IMR-90 (cell line): ENCODE measurements around the gene SMCHD1. TPM values are rescaled to one million over a fixed set of nuclear protein-coding genes. Genes with fewer than 3 reads are reported as not detected.
A peak's percentile ranks its signal among the peaks of the same experiment; 100 is the strongest.

Experiments
- ATAC-seq: fragments of 200-7000 bp; cut with Tn5 transposase; 2 replicates; pipeline ENCODE4 v1.9.1; 2020; ENCODE audit warnings: low read depth, mild to moderate bottlenecking, moderate library complexity
- BruUV-seq: library from RNA; stranded (reverse); fragments of 400-500 nt; replicated peaks from 2 replicates; lab custom pipeline; 2021; lab: Mats Ljungman, UMichigan
- CTCF ChIA-PET: fragments of 300-600 bp; formaldehyde crosslinking; extraction: SDS; loops from one replicate; lab custom pipeline; 2021; ENCODE audit warnings: antibody characterized with exemption; lab: Yijun Ruan, JAX
- POLR2A ChIA-PET: fragments of 300-600 bp; sonication (Branson Sonifier 250); formaldehyde crosslinking; loops from one replicate; lab custom pipeline; 2022; ENCODE audit warnings: antibody characterized with exemption; ENCODE audit not compliant: unreplicated experiment; lab: Charles Lee
- DNase-seq: peaks from one replicate; pipeline ENCODE4 v3.0.0; 2013
- H2AFZ ChIP-seq: replicated peaks from 2 replicates; pipeline ENCODE3; 2013; ENCODE audit warnings: low read length, mild to moderate bottlenecking; ENCODE audit not compliant: poor library complexity
- H2AK5ac ChIP-seq: 2 replicates; pipeline ENCODE4 v1.6.1; 2013; ENCODE audit warnings: low read depth, low read length, inconsistent platforms
- H2AK9ac ChIP-seq: replicated peaks from 2 replicates; pipeline ENCODE3; 2013; ENCODE audit warnings: mild to moderate bottlenecking, low read depth, low read length, moderate library complexity; ENCODE audit not compliant: poor library complexity
- H2BK120ac ChIP-seq: 2 replicates; pipeline ENCODE4 v1.6.1; 2013; ENCODE audit warnings: low read depth, low read length, inconsistent platforms
- H2BK15ac ChIP-seq: 3 replicates; pipeline ENCODE4 v1.6.1; 2013; ENCODE audit warnings: low read depth, low read length, inconsistent platforms
- H2BK20ac ChIP-seq: 2 replicates; pipeline ENCODE4 v1.6.1; 2013; ENCODE audit warnings: low read depth, mild to moderate bottlenecking, inconsistent platforms, low read length, moderate library complexity
- H2BK5ac ChIP-seq: 2 replicates; pipeline ENCODE4 v1.6.1; 2013; ENCODE audit warnings: mild to moderate bottlenecking, low read depth, low read length, inconsistent platforms; ENCODE audit not compliant: poor library complexity, severe bottlenecking
- H3K14ac ChIP-seq: replicated peaks from 2 replicates; pipeline ENCODE4 v1.6.1; 2013; ENCODE audit warnings: low read depth, low read length, inconsistent platforms
- H3K18ac ChIP-seq: 2 replicates; pipeline ENCODE4 v1.6.1; 2013; ENCODE audit warnings: low read depth, low read length, control low read depth
- H3K23ac ChIP-seq: 2 replicates; pipeline ENCODE4 v1.6.1; 2013; ENCODE audit warnings: low read depth, low read length, inconsistent platforms
- H3K27ac ChIP-seq: 2 replicates; pipeline ENCODE4 v1.5.1; 2013; ENCODE audit warnings: mild to moderate bottlenecking, control low read depth, low read length; ENCODE audit not compliant: insufficient read depth
- H3K27me3 ChIP-seq: 2 replicates; pipeline ENCODE4 v1.6.1; 2013; ENCODE audit warnings: low read length; ENCODE audit not compliant: control insufficient read depth, insufficient read depth
- H3K36me3 ChIP-seq: 2 replicates; pipeline ENCODE4 v1.6.1; 2013; ENCODE audit warnings: low read length, mixed read lengths; ENCODE audit not compliant: control insufficient read depth, insufficient read depth
- H3K4ac ChIP-seq: 2 replicates; pipeline ENCODE4 v1.6.1; 2013; ENCODE audit warnings: low read depth, low read length, inconsistent platforms
- H3K4me1 ChIP-seq: 2 replicates; pipeline ENCODE4 v1.6.1; 2013; ENCODE audit warnings: low read length, mixed read lengths; ENCODE audit not compliant: control insufficient read depth, insufficient read depth
- H3K4me2 ChIP-seq: 2 replicates; pipeline ENCODE4 v1.6.1; 2013; ENCODE audit warnings: low read depth, mild to moderate bottlenecking, control low read depth, low read length, moderate library complexity
- H3K4me3 ChIP-seq: 2 replicates; pipeline ENCODE4 v1.5.1; 2013; ENCODE audit warnings: low read depth, mild to moderate bottlenecking, control low read depth, low read length, moderate library complexity; ENCODE audit not compliant: insufficient read depth
- H3K56ac ChIP-seq: 2 replicates; pipeline ENCODE4 v1.6.1; 2013; ENCODE audit warnings: low read length, inconsistent platforms; ENCODE audit not compliant: insufficient read depth; ENCODE audit errors: extremely low read depth
- H3K79me1 ChIP-seq, 2 experiments: 2 replicates each; pipeline ENCODE4 v1.6.1; 2013; ENCODE audit warnings: low read length in 2 of 2, inconsistent platforms in 1 of 2, low read depth in 1 of 2
- H3K9ac ChIP-seq: 2 replicates; pipeline ENCODE4 v1.6.1; 2013; ENCODE audit warnings: low read depth, low read length, control low read depth
- H3K9me1 ChIP-seq: 2 replicates; pipeline ENCODE4 v1.6.1; 2013; ENCODE audit warnings: low read length, inconsistent platforms; ENCODE audit not compliant: insufficient read depth
- H3K9me3 ChIP-seq: 2 replicates; pipeline ENCODE4 v1.6.1; 2013; ENCODE audit warnings: low read length; ENCODE audit not compliant: control insufficient read depth, insufficient read depth
- H4K20me1 ChIP-seq: 2 replicates; pipeline ENCODE4 v1.6.1; 2013; ENCODE audit warnings: low read length, inconsistent platforms; ENCODE audit not compliant: insufficient read depth
- H4K5ac ChIP-seq: 2 replicates; pipeline ENCODE4 v1.6.1; 2013; ENCODE audit warnings: mild to moderate bottlenecking, low read depth, low read length, control low read depth
- H4K8ac ChIP-seq, 2 experiments: 2 replicates each; pipeline ENCODE4 v1.6.1; 2013; ENCODE audit warnings: low read depth in 2 of 2, low read length in 2 of 2, control low read depth in 1 of 2, inconsistent platforms in 1 of 2
- H4K91ac ChIP-seq: 2 replicates; pipeline ENCODE4 v1.6.1; 2013; ENCODE audit warnings: low read depth, low read length, inconsistent platforms; ENCODE audit not compliant: insufficient read depth
- CHD1 ChIP-seq: IDR thresholded peaks from 2 replicates; pipeline ENCODE4 v1.6.1; 2012; ENCODE audit warnings: low read depth, low read length, improper control_type of control experiment
- FOS ChIP-seq: fragments of 150-350 bp; IDR thresholded peaks from 2 replicates; pipeline ENCODE4 v1.6.1; 2016; ENCODE audit warnings: low read depth, low read length
- RCOR1 ChIP-seq: IDR thresholded peaks from 2 replicates; pipeline ENCODE4 v1.6.1; 2012; ENCODE audit warnings: mild to moderate bottlenecking, low read length, improper control_type of control experiment; ENCODE audit not compliant: insufficient replicate concordance
- RFX5 ChIP-seq: IDR thresholded peaks from 2 replicates; pipeline ENCODE4 v1.8.0; 2012; ENCODE audit warnings: low read depth, mild to moderate bottlenecking, low read length, moderate library complexity
- WGBS, 2 experiments: methylation state at CpG; one replicate each; pipeline versions ENCODE4 v1.1.5 to v1.1.7; 2013; ENCODE audit warnings: missing lambda C conversion rate in 2 of 2; ENCODE audit not compliant: insufficient read length in 1 of 2; ENCODE audit errors: extremely low coverage in 2 of 2; 5-methylcytosine and 5-hydroxymethylcytosine counted together
- dilution Hi-C: fragments of 300-500 bp; cut with HindIII; formaldehyde crosslinking; loops from one replicate; pipeline ENCODE4 v1.14.3; 2018; ENCODE audit warnings: low sequenced_read_pairs; ENCODE audit not compliant: unreplicated experiment
- in situ Hi-C: fragments of 300-500 bp; cut with MboI; formaldehyde crosslinking; loops from 3 replicates; pipeline ENCODE4 v1.14.3; 2019; ENCODE audit warnings: low sequenced_read_pairs, inconsistent platforms, mixed read lengths
- intact Hi-C: fragments of 100-400 bp; cut with micrococcal nuclease; formaldehyde crosslinking; loops from 2 replicates; pipeline ENCODE4 v1.10.0; 2022
- polyA plus RNA-seq, 3 experiments: library from polyadenylated mRNA; depleted of rRNA; stranded (reverse); fragments of >200 nt; gene quantifications; 2 replicates each; pipeline ENCODE4 v1.2.3, GENCODE V29; 2012; ENCODE audit warnings: low replicate concordance in 1 of 3
- total RNA-seq: library from RNA; depleted of rRNA; stranded (reverse); fragments of >200 nt; gene quantifications from 2 replicates; pipeline ENCODE4 v1.2.3, GENCODE V29; 2012

SMCHD1 gene
- total and polyA plus RNA-seq, 2 of the 4 experiments (the other 2 are of a cell fraction): 14.8 to 47.3 TPM

GRCh38 chr18:2846636-2847316 is 191.2 kb downstream of the SMCHD1 start, which contains the start of gene EMILIN2:
Gene EMILIN2, plus strand, starts transcription at chr18:2847006. Its CDS starts 183 bp downstream, at chr18:2847189.
- peak; percentile 14 for DNase-seq
- POLR2A ChIA-PET: no interaction called here
- Histone ChIP-seq H2BK5ac (no peak within 1 kb of the TSS), H3K18ac (no peak within 1 kb of the TSS), H3K23ac (no peak within 1 kb of the TSS), H2AK9ac (peak within 1 kb of the TSS; percentile 66), H4K8ac (no peak within 1 kb of the TSS), H4K5ac (no peak within 1 kb of the TSS), H3K14ac (no peak within 1 kb of the TSS), H2BK15ac (no peak within 1 kb of the TSS), H2AFZ (peak within 1 kb of the TSS; percentile 79), H4K20me1 (no peaks in the 10 kb centered on the region), H3K27me3 (peaks cover 75% of the 10 kb centered on the region), H3K9ac (no peak within 1 kb of the TSS), H3K56ac (no peak within 1 kb of the TSS), H3K4ac (no peak within 1 kb of the TSS), H3K27ac (no peak within 1 kb of the TSS), H2BK20ac (no peak within 1 kb of the TSS), H3K4me3 (peak within 1 kb of the TSS; percentile 43), H3K9me3 (no peaks in the 10 kb centered on the region; the same call in 1 of the 2 replicates), H3K9me1 (no peaks in the 10 kb centered on the region), H2BK120ac (no peak within 1 kb of the TSS), H3K4me1 (peaks cover 2% of the 10 kb centered on the region; the same call in 1 of the 2 replicates), H3K79me1 (no peaks in the 10 kb centered on the region), H2AK5ac (no peak within 1 kb of the TSS), H3K4me2 (peak within 1 kb of the TSS; percentile 87), H3K36me3 (no peaks in the 10 kb centered on the region), H4K91ac (no peak within 1 kb of the TSS)
- CTCF ChIA-PET: no interaction called here
- no peak for TF ChIP-seq CHD1
- no peak for TF ChIP-seq RFX5
- TF ChIP-seq FOS: no peak
- TF ChIP-seq RCOR1: no peak
- intact Hi-C loops (no loop called here), in situ Hi-C loops (no loop called here), dilution Hi-C loops (no loop called here)
- BruUV-seq: no TSS peak
- 1% methylated on average over 19 of the region's 80 CpGs; no CpG with 5 or more reads in 1 of the 2 experiments for WGBS, 2 experiments
- peak; percentile 42 for ATAC-seq
